HCT116 (cell line): ENCODE measurements around the gene WDR82. TPM values are rescaled to one million over a fixed set of nuclear protein-coding genes. Genes with fewer than 3 reads are reported as not detected.

ENCODE experiments used
- ATAC-seq: fragments of 200-7000 bp; cut with Tn5 transposase; 2 replicates; pipeline ENCODE4 v1.9.1; 2020; ENCODE audit warnings: mild to moderate bottlenecking, moderate library complexity
- BruUV-seq: library from RNA; stranded (reverse); fragments of 400-500 nt; replicated peaks from 2 replicates; lab custom pipeline; 2021; lab: Mats Ljungman, UMichigan
- CTCF ChIA-PET: fragments of 300-600 bp; sonication (Branson Sonifier 250); formaldehyde crosslinking; loops from one replicate; lab custom pipeline; 2021; ENCODE audit warnings: antibody characterized with exemption; lab: Charles Lee
- POLR2A ChIA-PET: fragments of 300-600, 350-600 bp; sonication (Branson Sonifier 250); formaldehyde crosslinking; loops from one replicate; lab custom pipeline; 2021; ENCODE audit warnings: antibody characterized with exemption; lab: Charles Lee
- RAD21 ChIA-PET, 2 experiments: fragments of 300-600 bp; sonication (Branson Sonifier 250); formaldehyde crosslinking; loops; one replicate each; lab custom pipeline; 2023; ENCODE audit warnings: low total read pairs in 2 of 2; ENCODE audit not compliant: uncharacterized antibody in 2 of 2, unreplicated experiment in 2 of 2, low non-redundant PET in 1 of 2; lab: Charles Lee
- DNase-seq: peaks from one replicate; pipeline ENCODE4 v3.0.0-alpha.2; 2010; ENCODE audit warnings: low read depth, low spot score
- H2AFZ ChIP-seq: fragments of 200-600 bp; shearing (Covaris generic), sonication (generic); 2 replicates; pipeline ENCODE4 v1.6.1; 2017; ENCODE audit warnings: low read depth, mixed run types, mixed read lengths, antibody characterized with exemption, low read length; ENCODE audit not compliant: poor library complexity, severe bottlenecking
- H3K27ac ChIP-seq: 2 replicates; pipeline ENCODE4 v1.5.1; 2012; ENCODE audit warnings: low read depth, low read length
- H3K27me3 ChIP-seq: fragments of 200-600 bp; sonication (generic); 2 replicates; pipeline ENCODE4 v1.6.1; 2016; ENCODE audit warnings: mixed run types, low read length, mixed read lengths; ENCODE audit not compliant: insufficient read depth
- H3K36me3 ChIP-seq, 2 experiments: fragments of 200-500 bp in 1 of 2; fragments of 200-600 bp in 1 of 2; sonication (Bioruptor generic) in 1 of 2; sonication (generic) in 1 of 2; 2 replicates each; pipeline versions ENCODE4 v1.5.1 to v1.6.1; 2014 to 2016; ENCODE audit warnings: low read length in 2 of 2, inconsistent platforms in 1 of 2, mixed read lengths in 1 of 2, mixed run types in 1 of 2; ENCODE audit not compliant: insufficient read depth in 2 of 2, control insufficient read depth in 1 of 2
- H3K4me1 ChIP-seq, 2 experiments: fragments of 200-600 bp in 1 of 2; sonication (generic) in 1 of 2; 2 replicates each; pipeline versions ENCODE4 v1.5.1 to v1.6.1; 2012 to 2017; ENCODE audit warnings: low read length in 2 of 2, inconsistent platforms in 1 of 2, mild to moderate bottlenecking in 1 of 2, mixed read lengths in 1 of 2, mixed run types in 1 of 2, moderate library complexity in 1 of 2; ENCODE audit not compliant: insufficient read depth in 2 of 2, control insufficient read depth in 1 of 2
- H3K4me2 ChIP-seq: fragments of 200-600 bp; sonication (generic); 2 replicates; pipeline ENCODE4 v1.6.1; 2017; ENCODE audit warnings: mixed run types, low read length, mixed read lengths
- H3K4me3 ChIP-seq, 2 experiments: fragments of 200-600 bp in 1 of 2; sonication (generic) in 1 of 2; replicated peaks in 1 of 2; 2 replicates each; pipeline ENCODE4 v1.5.1; 2011 to 2016; ENCODE audit warnings: low read length in 2 of 2, control low read depth in 1 of 2, low read depth in 1 of 2, mild to moderate bottlenecking in 1 of 2, mixed read lengths in 1 of 2, mixed run types in 1 of 2
- H3K79me2 ChIP-seq: fragments of 200-600 bp; sonication (generic); 2 replicates; pipeline ENCODE4 v1.6.1; 2017; ENCODE audit warnings: mild to moderate bottlenecking, mixed run types, low read length, moderate library complexity, mixed read lengths; ENCODE audit not compliant: insufficient read depth
- H3K9ac ChIP-seq: fragments of 200-600 bp; sonication (generic); 2 replicates; pipeline ENCODE4 v1.6.1; 2016; ENCODE audit warnings: low read length, mixed read lengths
- H3K9me2 ChIP-seq: fragments of 200-600 bp; sonication (generic), shearing (Covaris generic); 2 replicates; pipeline ENCODE4 v1.6.1; 2017; ENCODE audit warnings: mixed run types, mild to moderate bottlenecking, moderate library complexity; ENCODE audit not compliant: insufficient read depth
- H3K9me3 ChIP-seq, 2 experiments: fragments of 200-500 bp in 1 of 2; fragments of 200-600 bp in 1 of 2; sonication (Bioruptor generic) in 1 of 2; sonication (generic) in 1 of 2; 2 replicates each; pipeline ENCODE4 v1.6.1; 2014 to 2017; ENCODE audit warnings: low read length in 2 of 2, mixed read lengths in 2 of 2, inconsistent platforms in 1 of 2, low read depth in 1 of 2, mild to moderate bottlenecking in 1 of 2, mixed run types in 1 of 2, moderate library complexity in 1 of 2; ENCODE audit not compliant: control insufficient read depth in 1 of 2, insufficient read depth in 1 of 2
- H4K20me1 ChIP-seq: fragments of 200-600 bp; sonication (generic), shearing (Covaris generic); 2 replicates; pipeline ENCODE4 v1.6.1; 2017; ENCODE audit warnings: mixed run types, mild to moderate bottlenecking, moderate library complexity; ENCODE audit not compliant: insufficient read depth
- ATF3 ChIP-seq: IDR thresholded peaks from 2 replicates; pipeline ENCODE4 v1.6.1; 2012
- CBX3 ChIP-seq: IDR thresholded peaks from 2 replicates; pipeline ENCODE4 v1.6.1; 2012; ENCODE audit warnings: low read depth
- EZH2 ChIP-seq: fragments of 200-600 bp; sonication (generic); IDR thresholded peaks from 2 replicates; pipeline ENCODE4 v1.6.1; 2017; ENCODE audit warnings: antibody characterized with exemption, mixed run types
- EZH2phosphoT487 ChIP-seq: fragments of 200-600 bp; IDR thresholded peaks from 2 replicates; pipeline ENCODE4 v1.6.1; 2018; ENCODE audit warnings: antibody characterized with exemption, borderline replicate concordance
- MAX ChIP-seq: IDR thresholded peaks from 2 replicates; pipeline ENCODE4 v1.6.1; 2012
- POLR2A ChIP-seq: IDR thresholded peaks from 2 replicates; pipeline ENCODE4 v1.7.0; 2011; ENCODE audit warnings: borderline replicate concordance; ENCODE audit not compliant: insufficient read depth, insufficient read length; ENCODE audit errors: extremely low read depth
- POLR2AphosphoS5 ChIP-seq: IDR thresholded peaks from 2 replicates; pipeline ENCODE4 v1.6.1; 2011; ENCODE audit warnings: mild to moderate bottlenecking, low read depth, low read length, moderate library complexity
- RAD21 ChIP-seq: IDR thresholded peaks from 2 replicates; pipeline ENCODE4 v1.6.1; 2012; ENCODE audit warnings: low read depth, mild to moderate bottlenecking
- REST ChIP-seq: IDR thresholded peaks from 2 replicates; pipeline ENCODE4 v1.6.1; 2012; ENCODE audit warnings: low read depth
- SP1 ChIP-seq: IDR thresholded peaks from 2 replicates; pipeline ENCODE4 v1.6.1; 2012; ENCODE audit warnings: low read depth
- SRF ChIP-seq: IDR thresholded peaks from 2 replicates; pipeline ENCODE4 v1.6.1; 2012; ENCODE audit warnings: low read depth
- ZFX ChIP-seq: fragments of 450-650 bp; IDR thresholded peaks from 2 replicates; pipeline ENCODE4 v1.6.1; 2017
- intact Hi-C: fragments of 100-400 bp; cut with micrococcal nuclease; formaldehyde crosslinking; loops from 2 replicates; pipeline ENCODE4 v1.10.0; 2022
- total RNA-seq: library from RNA; stranded (reverse); gene quantifications from one replicate; pipeline ENCODE4 v1.2.1, GENCODE V29; 2021; ENCODE audit not compliant: unreplicated experiment

Gene WDR82
- total RNA-seq, 1 experiment from 2014 or later = 89.7 TPM

- CTCF ChIA-PET = no interaction called here
- ATAC-seq (no peak), DNase-seq (no peak)
- RAD21 ChIA-PET = no interaction called here
- H4K20me1 ChIP-seq = no peaks in the 10 kb centered on the region
- intact Hi-C loops = no loop called here
- H3K9ac ChIP-seq = no peak overlapping the region
- TF ChIP-seq SRF (no peak), EZH2phosphoT487 (no peak), POLR2AphosphoS5 (no peak), ATF3 (no peak), ZFX (no peak), CBX3 (no peak), REST (no peak), POLR2A (no peak), RAD21 (no peak), MAX (no peak), SP1 (no peak), EZH2 (no peak)
- H3K9me2 ChIP-seq = no peaks in the 10 kb centered on the region
- BruUV-seq = no TSS peak
- POLR2A ChIA-PET = no interaction called here
- H3K4me2 ChIP-seq = no peak overlapping the region
- no peaks in the 10 kb centered on the region; a peak in 1 of 4 replicates for H3K4me1 ChIP-seq
- no peaks in the 10 kb centered on the region for H3K27me3 ChIP-seq
- no peak overlapping the region for H3K4me3 ChIP-seq
- H3K36me3 ChIP-seq = no peaks in the 10 kb centered on the region
- H3K27ac ChIP-seq = no peak overlapping the region
- H3K79me2 ChIP-seq = no peaks in the 10 kb centered on the region
- H3K9me3 ChIP-seq = no peaks in the 10 kb centered on the region
- no peak overlapping the region for H2AFZ ChIP-seq
Observed at GRCh38 chr3:52323526-52324295, 45.3 kb upstream of the WDR82 start.
